SK-N-SH (cell line): ENCODE data around the gene LRRC56. TPM values are rescaled to one million over a fixed set of nuclear protein-coding genes. Genes with fewer than 3 reads are reported as not detected.

Experiments
- CTCF ChIA-PET: fragments of 300-600, 350-600 bp; formaldehyde crosslinking; extraction: SDS; loops from one replicate; lab custom pipeline; 2021; lab: Yijun Ruan, JAX
- POLR2A ChIA-PET: fragments of 350-600 bp; sonication (Branson Sonifier 250); formaldehyde crosslinking; extraction: SDS; loops from one replicate; lab custom pipeline; 2020; ENCODE audit warnings: antibody characterized with exemption, inconsistent platforms; lab: Yijun Ruan, JAX
- DNase-seq: peaks from one replicate; pipeline ENCODE4 v3.0.0; 2012
- H2AFZ ChIP-seq: fragments of 200-600 bp; sonication (generic); 2 replicates; pipeline ENCODE4 v1.8.1; 2016; ENCODE audit warnings: antibody characterized with exemption, mild to moderate bottlenecking, low read depth
- H3F3A ChIP-seq: fragments of 200-600 bp; sonication (generic); replicated peaks from 2 replicates; pipeline ENCODE3; 2016; ENCODE audit warnings: antibody characterized with exemption, mild to moderate bottlenecking; ENCODE audit not compliant: insufficient read depth
- H3K27ac ChIP-seq, 2 experiments: fragments of 200-500 bp in 1 of 2; fragments of 200-600 bp in 1 of 2; sonication (Bioruptor generic) in 1 of 2; sonication (generic), shearing (Covaris generic) in 1 of 2; 2 replicates each; pipeline versions ENCODE4 v1.5.1 to v1.6.1; 2014 to 2016; ENCODE audit warnings: low read depth in 2 of 2, inconsistent platforms in 1 of 2, low read length in 1 of 2, mild to moderate bottlenecking in 1 of 2, mixed read lengths in 1 of 2
- H3K27me3 ChIP-seq: fragments of 200-600 bp; sonication (generic), shearing (Covaris generic); 2 replicates; pipeline ENCODE4 v1.6.1; 2016; ENCODE audit warnings: mixed run types; ENCODE audit not compliant: insufficient read depth
- H3K36me3 ChIP-seq, 2 experiments: fragments of 200-500 bp in 1 of 2; fragments of 200-600 bp in 1 of 2; sonication (Bioruptor generic) in 1 of 2; sonication (generic) in 1 of 2; replicated peaks in 1 of 2; 2 replicates each; pipeline versions ENCODE3 to v1.5.1; 2014 to 2016; ENCODE audit warnings: low read length in 1 of 2, mild to moderate bottlenecking in 1 of 2; ENCODE audit not compliant: insufficient read depth in 2 of 2, control insufficient read depth in 1 of 2
- H3K4me1 ChIP-seq, 2 experiments: fragments of 200-500 bp in 1 of 2; fragments of 200-600 bp in 1 of 2; sonication (Bioruptor generic) in 1 of 2; sonication (generic), shearing (Covaris generic) in 1 of 2; 2 replicates each; pipeline versions ENCODE4 v1.5.1 to v1.6.1; 2014 to 2016; ENCODE audit warnings: low read depth in 1 of 2, low read length in 1 of 2, mixed run types in 1 of 2; ENCODE audit not compliant: insufficient read depth in 2 of 2, control insufficient read depth in 1 of 2
- H3K4me2 ChIP-seq: fragments of 200-600 bp; sonication (generic), shearing (Covaris generic); 2 replicates; pipeline ENCODE4 v1.6.1; 2017; ENCODE audit warnings: mixed run types
- H3K4me3 ChIP-seq, 2 experiments: fragments of 200-500 bp in 1 of 2; fragments of 200-600 bp in 1 of 2; sonication (Bioruptor generic) in 1 of 2; sonication (generic), shearing (Covaris generic) in 1 of 2; 2 replicates each; pipeline versions ENCODE4 v1.5.1 to v1.8.1; 2014 to 2016; ENCODE audit warnings: low read depth in 2 of 2, inconsistent platforms in 1 of 2, low read length in 1 of 2, mild to moderate bottlenecking in 1 of 2, mixed read lengths in 1 of 2, moderate library complexity in 1 of 2
- H3K79me2 ChIP-seq: fragments of 200-600 bp; sonication (generic); 2 replicates; pipeline ENCODE4 v1.8.1; 2017; ENCODE audit warnings: mild to moderate bottlenecking; ENCODE audit not compliant: insufficient read depth
- H3K9ac ChIP-seq: fragments of 200-600 bp; sonication (generic); 2 replicates; pipeline ENCODE4 v1.6.1; 2017; ENCODE audit warnings: mixed run types
- H3K9me2 ChIP-seq: fragments of 200-600 bp; sonication (generic); 2 replicates; pipeline ENCODE4 v1.6.1; 2017; ENCODE audit warnings: mixed run types
- H3K9me3 ChIP-seq: fragments of 200-600 bp; sonication (generic); 2 replicates; pipeline ENCODE4 v1.6.1; 2017; ENCODE audit warnings: mixed run types, mild to moderate bottlenecking, moderate library complexity
- H4K20me1 ChIP-seq: fragments of 200-600 bp; sonication (generic); 2 replicates; pipeline ENCODE4 v1.6.1; 2017; ENCODE audit warnings: mild to moderate bottlenecking, mixed run types; ENCODE audit not compliant: insufficient read depth
- CHD2 ChIP-seq: fragments of 150-350 bp; IDR thresholded peaks from 2 replicates; pipeline ENCODE4 v1.6.1; 2018; ENCODE audit warnings: low read length; ENCODE audit not compliant: partially characterized antibody
- CTCF ChIP-seq: fragments of 200-600 bp; sonication (generic); IDR thresholded peaks from 2 replicates; pipeline ENCODE4 v1.6.1; 2017; ENCODE audit warnings: antibody characterized with exemption, mild to moderate bottlenecking, moderate library complexity
- EP300 ChIP-seq, 2 experiments: IDR thresholded peaks; 2 replicates each; pipeline versions ENCODE4 v1.4.0 to v1.6.1; 2012; ENCODE audit warnings: borderline replicate concordance in 1 of 2, low read depth in 1 of 2, low read length in 1 of 2
- FOXJ3 ChIP-seq: sonication (generic); formaldehyde crosslinking; IDR thresholded peaks from 2 replicates; pipeline ENCODE4 v1.5.1; 2020; ENCODE audit warnings: mild to moderate bottlenecking, missing genetic modification reagents
- FOXM1 ChIP-seq: IDR thresholded peaks from 2 replicates; pipeline ENCODE4 v1.4.0; 2012; ENCODE audit warnings: low read depth, mild to moderate bottlenecking
- JUND ChIP-seq: IDR thresholded peaks from 2 replicates; pipeline ENCODE4 v1.4.0; 2012
- MEF2A ChIP-seq: IDR thresholded peaks from 2 replicates; pipeline ENCODE4 v1.4.0; 2012; ENCODE audit warnings: low read depth, borderline replicate concordance
- NRF1 ChIP-seq: IDR thresholded peaks from 2 replicates; pipeline ENCODE4 v1.6.1; 2012; ENCODE audit warnings: low read depth, mild to moderate bottlenecking, low read length
- PBX3 ChIP-seq: IDR thresholded peaks from 2 replicates; pipeline ENCODE4; 2012
- POLR2AphosphoS5 ChIP-seq: IDR thresholded peaks from 2 replicates; pipeline ENCODE4 v1.6.1; 2012; ENCODE audit warnings: low read depth, low read length
- RFX5 ChIP-seq: IDR thresholded peaks from 2 replicates; pipeline ENCODE4 v1.6.1; 2012; ENCODE audit warnings: mild to moderate bottlenecking, improper control_type of control experiment, low read length
- SIN3A ChIP-seq: IDR thresholded peaks from 2 replicates; pipeline ENCODE4 v1.6.1; 2012; ENCODE audit warnings: low read depth, mild to moderate bottlenecking, low read length, moderate library complexity, borderline replicate concordance
- TCF12 ChIP-seq: IDR thresholded peaks from 2 replicates; pipeline ENCODE4 v1.4.0; 2012
- USF1 ChIP-seq: IDR thresholded peaks from 2 replicates; pipeline ENCODE4 v1.4.0; 2012; ENCODE audit warnings: low read depth, borderline replicate concordance
- USF2 ChIP-seq: fragments of 150-350 bp; IDR thresholded peaks from 2 replicates; pipeline ENCODE4 v1.6.1; 2017; ENCODE audit warnings: antibody characterized with exemption, low read length, low read depth, borderline replicate concordance
- YY1 ChIP-seq: IDR thresholded peaks from 2 replicates; pipeline ENCODE4 v1.4.0; 2012; ENCODE audit warnings: low read depth, mild to moderate bottlenecking
- WGBS: methylation state at CpG from one replicate; pipeline ENCODE4 v1.1.6; 2017; ENCODE audit warnings: low lambda C conversion rate; 5-methylcytosine and 5-hydroxymethylcytosine counted together
- polyA plus RNA-seq, 3 experiments: library from polyadenylated mRNA; depleted of rRNA; stranded (reverse); fragments of >200 nt; gene quantifications; 2 replicates each; pipeline ENCODE4 v1.2.3, GENCODE V29; 2012

LRRC56 gene
- polyA plus RNA-seq, 1 of the 3 experiments (the other 2 are of a cell fraction) = 1.2 TPM

GRCh38 chr11:595400-595799 is 58.1 kb downstream of the LRRC56 start:
- no peaks in the 10 kb centered on the region for H3K4me1 ChIP-seq
- H3K36me3 ChIP-seq = peaks cover 37 to 76% of the 10 kb centered on the region in 2 experiments
- no peak overlapping the region for H2AFZ ChIP-seq
- no peak overlapping the region for H3K27ac ChIP-seq
- H3K4me3 ChIP-seq = no peak overlapping the region
- H3F3A ChIP-seq = no peaks in the 10 kb centered on the region
- H3K9me2 ChIP-seq = no peaks in the 10 kb centered on the region
- CTCF ChIA-PET = interaction anchor here (1.3 kb wide), 1 partner anchor 11 kb away, joined by 5 read pairs; no protein-coding TSS in a partner anchor
- TF ChIP-seq TCF12 (no peak), CHD2 (no peak), PBX3 (no peak), JUND (no peak), CTCF (no peak), YY1 (no peak), USF2 (no peak), FOXM1 (no peak), NRF1 (no peak), SIN3A (no peak), USF1 (no peak), RFX5 (no peak), MEF2A (no peak), FOXJ3 (CRISPR knock-in tag) (no peak)
- no peaks in the 10 kb centered on the region for H3K27me3 ChIP-seq
- no peaks in the 10 kb centered on the region for H3K9me3 ChIP-seq
- no peak for DNase-seq
- H3K9ac ChIP-seq = no peak overlapping the region
- peaks cover 34% of the 10 kb centered on the region for H3K79me2 ChIP-seq
- WGBS = 94% methylated on average over 9 of the region's 10 CpGs
- peaks cover 24% of the 10 kb centered on the region for H4K20me1 ChIP-seq
- no peak overlapping the region for H3K4me2 ChIP-seq
- POLR2A ChIA-PET = no interaction called here

GRCh38 chr11:596374-596773 is 59.0 kb downstream of the LRRC56 start:
- no peak overlapping the region for H3K9ac ChIP-seq
- peaks cover 26% of the 10 kb centered on the region for H3K79me2 ChIP-seq
- H3K36me3 ChIP-seq = peaks cover 37 to 71% of the 10 kb centered on the region in 2 experiments
- no peak overlapping the region for H2AFZ ChIP-seq
- H3K9me2 ChIP-seq = no peaks in the 10 kb centered on the region
- TF ChIP-seq EP300 (IDR thresholded peaks at IDR 0.05; ENCODE audit: borderline replicate concordance in 1 of 2, low read depth in 1 of 2, low read length in 1 of 2) = no peak
- no peak for TF ChIP-seq POLR2AphosphoS5
- no peak overlapping the region for H3K27ac ChIP-seq
- no peak overlapping the region for H3K4me3 ChIP-seq
- H3K27me3 ChIP-seq = no peaks in the 10 kb centered on the region
- H3K4me2 ChIP-seq = no peak overlapping the region
- no peaks in the 10 kb centered on the region for H3F3A ChIP-seq
- H3K4me1 ChIP-seq = no peaks in the 10 kb centered on the region
- WGBS = 98% methylated on average over 9 of the region's 10 CpGs
- H4K20me1 ChIP-seq = peaks cover 22% of the 10 kb centered on the region; the same call in 1 of the 2 replicates
- no peak for DNase-seq
- no peaks in the 10 kb centered on the region for H3K9me3 ChIP-seq
- ChIA-PET POLR2A (no interaction called here), CTCF (interaction anchor here (1.3 kb wide), 1 partner anchor 10 kb away, joined by 5 read pairs; no protein-coding TSS in a partner anchor)
